Activated gamma-delta T cell treated with anti-CD3 and anti-CD28 coated beads, Interleukin-2, amount 50 U/mL, for 16 hours (primary cell): ENCODE measurements around the gene RUNX1.
"Not testable (repeated sequence)": the region's sequence is repeated elsewhere in the genome, so short reads cannot be mapped to it uniquely, and the experiment has no call there.

Source experiments
- DNase-seq: peaks from one replicate; pipeline ENCODE4 v3.0.0-alpha.2; 2020; ENCODE audit warnings: low read depth

RUNX1 gene

DNA sequence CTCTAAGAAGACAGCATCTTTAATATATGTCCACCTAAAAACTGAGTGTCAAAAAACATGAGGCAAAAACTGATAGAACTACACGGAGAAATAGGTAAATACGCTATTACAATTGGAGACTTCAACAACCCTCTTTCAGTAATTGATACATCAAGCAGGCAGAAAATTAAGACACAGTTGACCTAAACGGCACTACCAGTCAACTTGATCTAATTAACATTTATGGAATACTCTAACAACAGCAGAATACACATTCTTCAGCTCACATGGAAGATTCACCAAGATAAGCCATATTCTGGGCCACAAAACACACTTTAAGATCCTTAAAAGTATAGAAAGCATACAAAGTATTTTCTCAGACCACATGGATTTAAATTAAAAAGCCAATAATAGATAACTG is 242.7 kb downstream of the RUNX1 start:
- DNase-seq = no peak

DNA sequence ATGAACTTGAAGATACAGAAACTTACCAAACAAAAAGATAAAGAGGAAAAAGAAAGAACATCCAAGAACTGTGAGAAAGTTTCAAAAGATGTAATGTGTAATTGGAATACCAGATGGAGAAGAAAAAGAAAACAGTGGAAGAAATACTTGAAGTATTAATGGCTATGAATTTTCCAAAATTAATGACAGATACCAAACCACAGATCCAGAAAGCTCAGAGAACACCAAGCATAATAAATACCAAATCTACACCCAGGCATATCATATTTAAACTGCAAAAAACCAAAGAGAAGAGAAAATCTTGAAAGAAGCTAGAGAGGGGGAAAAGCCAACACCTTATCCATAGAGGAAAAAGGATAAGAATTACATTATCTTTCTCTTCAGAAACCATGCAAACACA is 243.9 kb downstream of the RUNX1 start:
- no peak for DNase-seq

DNA sequence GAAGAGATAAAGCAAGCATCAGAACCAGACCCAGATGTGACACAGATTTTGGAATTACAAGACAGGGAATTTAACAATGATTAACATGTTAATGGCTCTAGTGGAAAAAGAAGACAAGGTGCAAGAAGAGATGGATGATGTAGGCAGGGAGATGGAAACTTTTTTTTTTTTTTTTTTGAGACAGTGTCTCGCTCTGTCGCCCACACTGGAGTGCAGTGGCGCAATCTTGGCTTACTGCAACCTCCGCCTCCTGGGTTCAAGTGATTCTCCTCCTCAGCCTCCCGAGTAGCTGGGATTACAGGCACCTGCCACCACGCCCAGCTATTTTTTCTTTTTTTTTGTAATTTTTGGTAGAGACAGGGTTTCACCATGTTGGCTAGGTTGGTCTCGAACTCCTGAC is 244.5 kb downstream of the RUNX1 start:
- DNase-seq = not testable (repeated sequence)

GRCh38 chr21:34803782-34804370 is 245.2 kb downstream of the RUNX1 start:
- DNase-seq = no peak

- no peak for DNase-seq
Observed at GRCh38 chr21:34802180-34802899, 246.8 kb downstream of the RUNX1 start.

DNA sequence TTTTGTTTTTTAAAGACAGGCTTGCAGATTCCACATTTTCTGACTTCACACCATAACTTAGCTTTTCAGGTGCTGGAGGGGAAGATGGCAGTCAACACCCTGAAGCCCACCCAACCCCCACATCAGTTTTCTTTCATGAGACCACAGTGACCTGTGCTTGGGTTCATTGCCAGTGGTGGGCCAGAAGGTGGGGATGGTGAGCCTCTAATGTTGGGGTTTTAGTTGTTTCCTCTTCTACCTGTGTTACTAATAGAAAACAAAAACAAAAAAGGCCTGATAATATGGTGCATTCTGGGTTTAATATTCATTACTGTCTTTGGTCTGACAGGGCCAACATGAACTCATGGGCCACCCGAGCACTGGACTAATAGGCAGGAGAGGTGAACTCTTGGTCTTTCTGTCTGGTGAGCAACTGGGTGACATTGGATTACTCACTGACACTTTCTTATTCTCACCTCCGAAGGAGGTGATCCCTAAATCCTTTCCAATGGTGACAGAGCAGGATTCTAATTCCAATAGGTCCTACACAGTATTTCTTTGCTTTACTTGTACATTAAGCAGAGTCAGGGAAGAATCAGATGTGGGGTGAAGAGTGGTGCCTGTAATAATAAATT is 247.5 kb downstream of the RUNX1 start:
- peak; percentile 11 for DNase-seq

DNA sequence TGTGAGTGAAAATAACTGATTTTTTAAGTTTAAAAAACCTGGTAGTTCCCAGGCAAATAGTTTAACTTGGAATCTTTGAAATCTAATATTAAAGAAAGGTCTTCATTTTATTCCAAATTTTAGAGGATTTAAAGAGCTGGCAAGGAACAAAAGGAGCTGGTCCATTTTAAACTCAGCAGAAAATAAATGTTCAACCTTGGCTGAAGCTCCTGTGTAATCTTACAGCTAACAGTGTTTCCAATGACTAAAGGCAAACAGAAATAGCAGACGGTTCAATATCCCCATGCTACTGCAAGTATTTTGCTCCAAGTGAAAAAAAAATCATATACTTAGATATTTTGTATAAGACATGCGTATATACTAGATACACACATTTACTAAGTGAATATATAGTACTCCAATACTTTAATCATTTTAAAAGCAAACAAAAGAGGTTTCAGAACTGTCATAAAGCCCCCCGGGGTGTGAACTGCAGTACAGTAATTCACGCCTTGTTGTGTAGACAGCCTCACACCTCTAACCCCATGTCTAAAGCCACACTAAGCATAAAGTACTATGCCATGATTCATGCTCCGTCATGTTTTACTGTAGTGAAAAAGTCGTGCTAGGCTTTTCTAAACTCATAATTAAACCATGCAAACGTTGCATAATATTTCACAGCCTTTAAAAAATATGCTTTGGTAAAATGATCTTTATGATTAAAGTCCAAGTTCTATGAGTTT is 248.1 kb downstream of the RUNX1 start:
- no peak for DNase-seq

DNA sequence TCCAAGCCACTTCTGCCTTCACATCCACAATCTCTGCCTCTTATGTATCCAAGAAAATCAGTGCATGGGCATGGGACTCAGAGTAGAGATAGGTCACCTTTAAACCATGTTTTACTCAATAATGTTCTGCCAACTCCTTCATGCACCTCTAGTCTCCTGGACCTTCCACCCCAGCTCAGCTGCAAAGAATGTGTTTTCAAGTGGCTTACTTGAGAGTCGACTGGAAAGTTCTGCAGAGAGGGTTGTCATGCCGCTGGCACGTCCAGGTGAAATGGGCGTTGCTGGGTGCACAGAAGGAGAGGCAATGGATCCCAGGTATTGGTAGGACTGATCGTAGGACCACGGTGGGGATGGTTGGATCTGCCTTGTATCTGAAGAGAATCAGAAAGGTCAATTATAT is 250.0 kb downstream of the RUNX1 start:
- DNase-seq = no peak

GRCh38 chr21:34797921-34798535 is 251.1 kb downstream of the RUNX1 start:
- no peak for DNase-seq

DNA sequence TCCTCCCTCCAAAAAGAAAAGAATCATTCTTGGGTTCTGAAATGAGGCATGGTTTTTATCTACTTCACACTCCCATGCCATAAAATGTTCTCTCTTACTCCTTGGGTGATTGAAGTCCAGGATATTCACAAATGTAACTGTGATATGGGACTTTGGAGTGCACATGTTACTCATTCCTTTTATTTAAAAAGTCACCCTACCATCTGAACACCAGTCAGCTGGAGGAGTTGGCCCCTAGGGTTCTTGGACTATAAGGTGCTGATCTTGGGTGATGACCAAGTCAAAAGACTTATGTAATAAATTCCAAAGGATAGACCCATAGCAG is 251.9 kb downstream of the RUNX1 start:
- DNase-seq = no peak

DNA sequence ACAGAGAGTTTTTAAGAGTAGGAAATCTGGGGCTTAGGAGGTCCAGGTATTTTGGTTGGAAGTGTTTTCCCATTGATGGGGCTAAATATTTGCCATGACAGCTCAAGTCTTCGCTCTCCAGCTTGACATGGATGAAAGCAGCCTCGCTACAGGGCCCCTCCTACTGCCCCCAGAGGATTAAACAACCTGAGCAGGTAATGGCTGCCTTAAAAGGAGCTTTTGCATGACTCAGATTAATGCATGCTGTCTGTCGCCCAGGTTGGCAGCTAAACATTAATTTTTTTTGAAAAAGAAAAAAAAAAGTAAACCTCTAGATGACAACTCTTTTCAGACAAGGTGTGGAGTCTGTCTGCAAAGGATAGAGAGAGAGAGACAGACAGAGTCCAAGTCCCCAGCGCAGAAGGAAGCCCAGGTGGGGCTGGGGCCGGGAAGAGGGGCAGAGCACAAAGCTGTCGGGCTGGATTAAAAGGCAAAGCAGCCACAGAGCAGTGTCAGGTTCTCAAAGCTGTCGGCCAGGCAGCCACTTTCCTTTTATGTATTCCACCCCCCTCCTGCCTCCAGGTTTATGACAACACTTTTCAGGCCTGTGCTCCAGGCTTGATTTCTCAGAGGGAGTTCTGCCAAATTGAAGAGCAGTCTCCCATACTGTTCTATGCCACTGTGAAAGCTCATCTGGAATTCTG is 252.4 kb downstream of the RUNX1 start:
- no peak for DNase-seq

GRCh38 chr21:34795548-34796180 is 253.4 kb downstream of the RUNX1 start:
- DNase-seq = no peak

DNA sequence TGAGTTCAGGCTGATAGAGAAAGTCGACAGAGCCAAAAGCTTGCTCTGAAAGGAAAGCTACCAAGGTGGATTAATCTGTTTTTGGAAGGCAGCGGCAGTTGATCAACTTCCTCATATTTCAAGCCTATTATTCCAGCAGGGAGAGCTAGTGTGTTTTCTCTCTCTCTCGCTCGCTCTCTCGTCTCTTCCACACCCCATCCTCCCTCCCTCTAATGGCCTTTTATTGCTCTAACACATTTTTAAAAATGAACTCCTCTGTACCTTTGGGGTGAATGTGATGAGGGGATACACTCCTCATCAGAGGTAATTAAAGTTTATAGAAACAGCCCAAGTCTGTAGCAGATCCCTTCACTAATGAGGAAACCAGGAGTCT is 253.9 kb downstream of the RUNX1 start:
- DNase-seq = no peak

DNA sequence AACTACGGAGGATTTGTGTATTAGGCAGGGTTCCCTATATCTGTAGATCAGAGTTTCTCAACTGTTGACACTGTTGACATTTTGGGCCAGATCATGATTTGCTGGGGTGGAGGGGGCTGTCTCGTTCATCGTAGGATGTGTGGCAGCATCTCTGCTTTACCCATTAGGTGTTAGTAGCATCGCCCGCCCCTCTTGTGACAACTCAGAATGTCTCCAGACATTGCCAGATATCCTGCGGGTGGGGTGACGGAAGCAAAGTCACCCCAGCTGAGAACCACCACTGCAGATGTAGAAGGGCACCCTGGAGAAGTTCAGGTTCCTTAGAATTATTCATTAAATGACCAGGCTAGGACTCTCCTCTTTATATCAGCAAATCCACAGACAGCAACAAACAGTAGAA is 254.4 kb downstream of the RUNX1 start:
- DNase-seq = no peak

DNA sequence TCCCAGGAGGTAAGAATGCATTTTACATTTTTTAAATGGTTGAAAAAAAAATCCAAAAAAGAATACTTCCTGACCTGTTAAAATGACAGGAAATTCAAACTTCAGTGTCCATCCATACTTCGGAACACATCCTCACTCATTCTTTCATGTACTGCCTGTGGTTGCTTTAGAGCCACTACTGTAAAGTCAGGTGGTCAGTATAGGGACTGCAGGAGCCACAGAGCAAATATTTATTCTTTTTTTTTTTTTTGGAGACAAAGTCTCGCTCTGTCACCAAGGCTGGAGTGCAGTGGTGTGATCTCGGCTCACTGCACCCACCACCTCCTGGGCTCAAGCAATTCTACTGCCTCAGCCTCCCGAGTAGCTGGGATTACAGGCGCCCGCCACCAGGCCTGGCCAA is 255.6 kb downstream of the RUNX1 start:
- DNase-seq = no peak

- no peak for DNase-seq
Observed at GRCh38 chr21:34792504-34793089, 256.5 kb downstream of the RUNX1 start.

DNA sequence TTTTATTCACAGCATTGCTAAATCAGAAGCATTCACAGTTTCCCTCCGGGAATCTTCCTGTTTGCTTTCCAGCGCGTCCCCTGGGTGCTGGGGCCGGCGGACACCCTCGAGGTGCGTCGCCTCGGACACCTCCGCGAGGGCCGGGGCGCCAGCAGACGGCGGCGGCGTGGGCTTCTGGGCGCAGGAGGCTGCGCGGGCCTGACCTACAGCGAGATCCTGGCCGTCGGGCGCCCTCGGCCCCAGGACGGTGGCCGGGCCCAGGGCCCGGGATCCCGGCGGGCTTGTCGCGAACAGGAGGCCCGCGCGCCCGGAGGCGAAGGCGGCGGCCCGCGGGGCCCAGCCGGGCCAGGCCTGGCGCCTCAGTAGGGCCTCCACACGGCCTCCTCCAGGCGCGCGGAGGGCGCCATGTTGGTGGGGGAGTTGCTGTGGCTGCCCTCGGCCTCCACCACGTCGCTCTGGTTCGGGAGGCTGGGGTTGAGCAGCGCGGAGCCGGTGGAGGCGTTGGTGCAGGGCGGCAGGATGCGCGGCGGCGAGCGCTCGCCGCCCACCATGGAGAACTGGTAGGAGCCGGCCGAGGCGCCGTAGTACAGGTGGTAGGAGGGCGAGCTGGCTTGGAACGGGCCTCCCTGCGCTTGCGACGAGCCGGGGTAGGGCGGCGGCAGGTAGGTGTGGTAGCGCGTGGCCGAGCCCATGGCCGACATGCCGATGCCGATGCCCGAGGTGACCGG is 257.2 kb downstream of the RUNX1 start:
- DNase-seq = no peak

DNA sequence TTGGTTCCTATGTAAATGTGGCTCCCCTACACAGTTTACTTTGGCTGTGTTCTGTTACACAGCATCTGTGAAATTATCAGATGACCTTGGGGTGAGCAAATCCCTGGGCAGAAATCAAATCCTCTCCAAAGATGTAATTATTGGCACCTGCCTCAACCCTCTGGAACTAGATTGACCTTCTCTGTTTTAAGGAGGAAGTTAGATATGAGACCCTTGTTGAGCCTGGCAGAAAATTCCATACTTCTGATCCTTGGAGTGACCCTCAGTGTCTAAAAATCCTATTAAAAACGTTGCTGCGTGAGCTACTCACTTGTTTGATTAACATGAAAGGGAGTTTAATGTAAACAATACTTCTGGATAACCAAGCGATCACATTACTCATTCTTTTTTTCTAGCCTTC is 258.3 kb downstream of the RUNX1 start:
- DNase-seq = no peak

- no peak for DNase-seq
Observed at GRCh38 chr21:34790341-34790740, 258.8 kb downstream of the RUNX1 start.

GRCh38 chr21:34788879-34789278 is 260.2 kb downstream of the RUNX1 start:
- DNase-seq = no peak

- no peak for DNase-seq
Observed at GRCh38 chr21:34783815-34784214, 265.3 kb downstream of the RUNX1 start.
